HG02970 (cell line): ENCODE measurements around the gene KAT6B.

Source experiments
- ATAC-seq: cut with Tn5 transposase; IDR thresholded peaks from one replicate; pipeline ENCODE4 v1.9.1; 2021; ENCODE audit warnings: mild to moderate bottlenecking, moderate library complexity, moderate number of reproducible peaks; ENCODE audit not compliant: unreplicated experiment, low FRiP score

The KAT6B gene

DNA sequence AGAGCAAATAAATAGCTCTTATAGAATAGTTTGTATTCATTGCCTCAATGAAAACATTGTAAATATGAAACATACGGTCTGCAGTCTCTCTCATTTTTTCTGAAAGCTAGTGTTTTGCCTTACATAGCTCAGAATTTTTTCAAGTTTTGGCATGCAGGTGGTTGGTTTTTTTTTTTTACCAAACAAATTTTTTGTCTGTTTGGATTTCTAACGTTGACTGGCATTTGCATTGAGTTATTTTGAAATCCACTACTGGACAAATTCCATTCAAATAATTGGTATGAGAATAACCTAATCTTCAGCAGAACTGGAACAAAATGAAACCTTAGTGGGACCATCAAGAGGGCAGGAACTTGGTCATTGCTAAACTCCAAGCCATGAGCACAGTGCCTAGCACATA, 177.5 kb downstream of the KAT6B start:
- no peak for ATAC-seq

DNA sequence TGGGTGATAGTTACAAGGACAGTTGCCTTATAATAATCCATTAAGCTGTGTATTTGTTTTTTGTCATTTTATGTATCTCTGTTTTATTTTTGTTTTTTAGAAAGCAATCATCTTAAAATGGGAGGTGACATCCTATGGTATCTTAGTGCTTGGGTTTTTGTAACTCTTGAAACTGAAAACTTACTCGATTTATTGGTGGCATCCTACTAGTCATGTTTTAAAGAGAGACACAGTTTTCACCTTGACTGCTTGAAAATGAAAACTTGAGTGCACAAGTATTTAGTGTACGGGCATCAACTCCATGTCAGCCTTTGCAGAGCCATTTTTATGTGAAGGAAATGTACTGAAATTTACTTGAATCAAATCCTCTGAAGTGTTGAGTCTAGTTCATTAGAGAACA, 181.2 kb downstream of the KAT6B start:
- ATAC-seq, result no peak

DNA sequence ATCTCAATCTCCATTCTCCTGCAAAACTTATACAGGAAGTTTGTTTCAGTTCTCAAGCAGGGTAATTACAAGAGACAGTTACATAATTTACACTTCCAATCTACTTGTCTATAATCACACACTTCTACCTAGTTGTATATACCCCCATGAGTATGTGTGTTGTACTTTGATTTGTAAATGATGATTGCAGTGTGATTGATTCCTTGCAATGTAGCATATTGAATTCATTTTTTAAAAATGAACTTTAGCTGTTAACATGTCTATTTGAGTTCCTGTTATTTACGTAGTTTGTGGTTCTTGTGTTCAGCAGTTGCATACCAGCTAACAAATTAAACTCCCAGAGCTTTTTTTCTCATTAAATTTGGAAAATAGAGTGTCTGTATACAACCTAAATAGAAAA, 182.6 kb downstream of the KAT6B start:
- ATAC-seq, result no peak

DNA sequence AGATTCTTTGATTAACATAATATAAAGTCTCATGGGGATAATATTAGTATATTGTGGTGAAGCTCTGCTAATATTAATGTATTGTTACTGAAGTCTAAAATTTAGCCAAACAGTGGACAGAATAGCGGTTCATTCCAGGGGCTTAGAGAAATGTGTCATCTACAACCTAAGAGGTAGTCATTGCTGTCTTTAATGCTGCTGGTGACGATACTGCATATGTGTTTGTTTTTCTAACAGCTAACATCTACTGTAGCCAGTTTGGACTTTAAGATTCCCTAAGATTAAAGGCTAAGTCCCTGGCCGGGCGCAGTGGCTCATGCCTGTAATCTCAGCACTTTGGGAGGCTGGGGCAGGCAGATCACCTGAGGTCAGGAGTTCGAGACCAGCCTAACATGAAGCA, 183.0 kb downstream of the KAT6B start:
- no peak for ATAC-seq

DNA sequence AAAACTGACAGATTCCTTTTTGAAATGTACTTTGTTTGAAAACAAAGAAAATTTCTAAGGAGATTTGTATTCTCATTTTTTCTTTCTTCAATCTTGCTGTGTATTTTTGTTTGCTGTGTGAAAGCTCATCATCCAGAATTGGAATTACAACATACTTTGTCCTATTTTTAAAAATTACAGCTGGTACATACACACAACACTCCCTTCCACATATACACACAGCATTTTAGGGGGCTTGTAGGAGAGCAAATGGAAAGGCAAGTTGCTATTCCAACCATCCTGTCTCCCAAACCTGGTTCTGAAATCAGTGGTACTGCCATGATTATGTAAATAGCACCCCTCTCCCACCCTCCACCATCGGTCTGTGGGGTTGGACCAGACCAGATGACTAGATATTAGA, 184.0 kb downstream of the KAT6B start:
- no peak for ATAC-seq

DNA sequence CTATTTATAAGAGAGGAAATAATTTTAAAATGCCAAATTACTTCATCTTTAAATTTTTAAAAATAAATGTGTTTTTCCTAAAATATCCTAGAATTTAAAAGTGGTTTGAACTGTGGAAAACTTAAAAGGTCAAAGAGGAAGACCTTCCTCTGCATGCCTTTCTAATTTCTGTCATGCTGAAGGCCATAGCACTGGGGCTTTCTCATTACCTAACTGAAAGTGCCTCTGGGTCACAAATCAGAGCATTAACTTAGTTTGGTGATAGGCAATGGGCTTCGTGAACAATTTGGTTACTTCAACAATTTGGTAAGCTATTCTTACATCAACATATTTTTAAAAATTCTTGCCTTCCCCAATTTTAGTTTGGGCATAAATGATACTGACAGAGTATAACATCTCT, 184.8 kb downstream of the KAT6B start:
- ATAC-seq, result no peak

DNA sequence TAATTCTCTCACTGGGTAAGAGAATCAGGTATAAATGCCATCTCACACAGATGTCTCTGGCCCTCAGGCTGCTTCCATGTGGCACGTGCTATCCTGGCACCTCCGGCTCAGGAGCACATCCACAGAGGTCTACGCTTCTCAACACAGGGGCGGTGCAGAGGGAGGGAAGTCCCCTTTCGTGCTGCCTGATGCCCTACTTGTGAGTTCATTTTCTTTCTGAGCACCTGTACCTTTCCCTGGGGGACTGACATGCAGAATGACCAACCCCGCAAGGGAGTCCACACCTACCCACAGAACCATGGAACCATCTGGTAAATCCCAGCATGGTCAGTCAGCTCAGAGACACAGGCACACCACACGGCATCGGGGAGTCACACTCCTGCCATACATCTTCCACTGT, 186.1 kb downstream of the KAT6B start:
- ATAC-seq, result no peak

DNA sequence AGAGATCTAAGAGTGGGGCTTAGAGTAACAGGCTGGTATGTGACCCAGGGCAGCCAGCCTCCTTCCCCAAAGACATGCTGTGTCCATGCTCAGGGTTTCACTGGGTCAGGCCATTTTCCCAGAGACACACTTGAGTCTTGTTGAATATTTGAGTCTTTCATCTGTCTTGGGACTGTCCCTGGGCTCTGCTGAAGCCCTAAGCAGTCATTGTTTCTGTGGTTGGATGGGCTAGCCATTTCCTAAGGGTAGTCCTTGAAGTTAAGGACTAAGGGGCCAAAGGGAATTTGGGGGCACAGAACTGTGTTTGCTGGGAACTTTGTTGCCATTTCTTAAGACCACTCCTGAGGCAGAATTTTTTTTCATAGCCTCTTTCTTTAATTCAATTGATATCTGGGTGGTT, 186.6 kb downstream of the KAT6B start:
- no peak for ATAC-seq

DNA sequence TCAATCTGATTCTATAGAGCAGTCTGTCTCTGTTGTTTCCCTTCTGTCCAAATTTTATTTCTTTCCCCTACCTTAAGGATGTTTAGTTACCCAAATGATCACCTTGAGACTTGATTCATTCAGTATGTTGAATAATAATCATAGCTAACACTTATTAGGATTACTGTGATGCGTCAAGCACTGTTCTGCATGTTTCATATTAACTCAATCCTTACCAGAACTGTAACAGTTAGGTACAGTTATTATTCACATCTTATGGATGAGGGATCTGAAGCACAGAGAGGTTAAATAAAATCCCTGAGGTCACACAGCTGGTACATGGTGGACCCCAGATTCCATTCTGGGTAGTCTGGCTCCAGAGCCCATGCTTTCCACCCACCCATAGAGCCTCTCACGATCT, 187.1 kb downstream of the KAT6B start:
- ATAC-seq, result no peak

DNA sequence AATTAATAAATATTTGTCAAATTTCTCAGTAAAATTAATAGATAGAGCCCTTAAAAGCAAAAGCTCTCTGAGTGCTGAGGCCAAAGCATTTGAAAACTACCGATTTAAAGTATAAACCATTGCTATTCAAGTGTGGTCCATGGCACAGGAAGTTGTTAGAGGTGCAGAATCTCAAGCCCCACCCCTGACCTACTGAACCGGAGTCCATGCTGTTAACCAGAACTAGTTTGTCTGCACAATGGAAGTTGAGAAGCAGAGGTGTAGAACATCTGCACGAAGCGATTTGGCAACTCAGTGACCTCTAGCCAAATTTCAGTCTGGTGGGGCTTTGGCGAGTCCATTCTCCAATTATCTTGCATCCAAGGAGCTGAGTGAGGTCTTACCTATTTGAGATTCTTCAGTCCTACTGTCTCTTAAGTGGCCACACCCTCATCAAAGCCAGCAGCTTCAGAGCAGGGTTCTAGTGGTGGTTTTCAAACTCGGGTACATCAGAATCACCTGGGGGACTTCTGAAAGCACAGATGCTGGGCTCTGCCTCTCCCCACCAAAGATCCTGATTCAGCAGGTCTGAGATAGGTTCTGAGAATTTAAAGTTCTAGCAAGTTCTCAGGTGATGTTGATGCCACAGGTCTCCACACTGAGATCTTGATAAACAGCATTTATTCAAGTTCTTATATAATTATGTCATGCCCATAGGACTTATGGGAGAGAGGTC, 188.3 kb downstream of the KAT6B start:
- ATAC-seq, result no peak

DNA sequence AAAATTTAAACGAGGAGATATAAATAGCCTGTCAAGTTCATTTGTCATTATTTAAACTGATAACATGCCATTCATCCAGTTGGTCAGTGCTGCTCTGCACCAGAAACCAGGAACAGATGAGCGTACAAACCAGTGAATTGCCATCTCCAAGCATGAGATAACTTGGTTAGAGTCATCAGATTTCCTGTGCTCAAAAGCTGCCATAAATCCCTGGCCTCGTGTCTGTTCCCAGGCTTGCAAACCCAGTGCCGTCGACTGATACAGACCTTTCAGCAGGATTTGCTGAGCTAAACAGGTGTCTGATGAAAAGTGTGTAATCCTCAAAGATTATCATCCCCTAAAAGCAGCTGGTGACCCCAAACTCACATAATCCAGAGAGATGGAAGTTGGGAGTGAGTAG, 189.0 kb downstream of the KAT6B start:
- no peak for ATAC-seq

DNA sequence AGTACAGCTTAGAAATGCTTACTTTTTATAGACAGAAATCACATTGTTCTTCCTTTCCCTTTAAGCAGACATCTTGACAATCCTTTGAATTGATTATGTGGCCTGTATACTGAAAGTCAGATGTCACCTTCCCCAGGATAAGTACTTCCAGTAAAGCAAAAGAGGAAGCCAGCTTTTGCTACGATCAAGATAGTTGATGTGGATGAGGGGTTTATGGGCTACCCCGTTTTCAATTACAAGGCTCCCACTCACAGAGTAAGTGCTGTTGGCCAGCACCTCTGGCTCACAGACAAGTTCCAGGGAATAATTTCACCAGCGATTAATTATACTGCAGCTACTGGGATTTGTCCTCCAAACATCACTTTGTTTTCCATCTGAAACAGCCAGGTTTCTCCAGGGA, 189.9 kb downstream of the KAT6B start:
- no peak for ATAC-seq

DNA sequence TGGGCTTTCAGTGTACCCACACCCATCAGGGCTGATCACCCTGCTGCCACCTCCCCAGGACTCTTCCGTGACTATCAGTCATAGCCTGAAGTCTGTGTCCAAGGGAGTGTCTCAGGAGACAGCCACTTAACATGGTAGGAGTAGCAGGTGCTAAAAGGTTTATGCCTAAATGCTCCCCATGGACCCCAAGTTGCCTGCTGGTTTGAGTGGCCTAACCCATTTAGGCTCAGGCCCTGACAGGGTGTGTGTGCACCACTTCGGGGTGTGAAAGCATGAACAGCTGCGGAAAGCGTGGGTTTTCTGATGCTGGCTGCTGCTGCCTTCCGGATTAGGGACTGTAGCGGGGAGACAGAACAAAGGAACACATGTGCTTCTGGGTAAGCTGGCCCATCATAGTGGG, 191.9 kb downstream of the KAT6B start:
- no peak for ATAC-seq

DNA sequence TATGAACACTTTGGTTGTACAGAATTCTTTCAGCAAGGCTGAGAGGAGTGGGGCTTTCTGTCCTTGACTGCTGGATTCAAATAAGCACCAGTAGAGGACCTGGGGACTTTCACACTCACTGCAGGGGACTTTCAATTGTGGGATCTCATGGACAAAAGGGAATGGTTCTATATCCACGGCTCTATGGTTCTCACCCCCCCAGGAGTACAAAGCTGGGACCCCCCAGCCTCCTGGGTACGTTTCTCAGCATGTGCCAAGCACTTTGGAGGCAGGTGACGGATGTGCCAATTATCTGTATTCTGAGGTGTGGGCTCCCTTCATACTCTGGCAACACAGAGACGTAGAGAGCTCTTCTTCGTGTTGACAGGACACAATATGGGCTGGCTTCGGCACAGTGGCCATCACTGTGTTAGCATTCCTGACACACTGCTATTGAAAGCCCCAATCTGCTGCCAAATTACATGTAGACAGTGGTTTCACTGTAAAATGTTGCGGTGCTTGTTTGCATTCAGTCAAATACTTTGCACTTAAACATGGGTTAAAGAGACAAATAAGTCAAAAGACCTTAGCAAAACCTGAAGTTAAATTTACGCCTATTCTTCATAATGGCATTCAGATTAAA, 192.4 kb downstream of the KAT6B start:
- no peak for ATAC-seq

DNA sequence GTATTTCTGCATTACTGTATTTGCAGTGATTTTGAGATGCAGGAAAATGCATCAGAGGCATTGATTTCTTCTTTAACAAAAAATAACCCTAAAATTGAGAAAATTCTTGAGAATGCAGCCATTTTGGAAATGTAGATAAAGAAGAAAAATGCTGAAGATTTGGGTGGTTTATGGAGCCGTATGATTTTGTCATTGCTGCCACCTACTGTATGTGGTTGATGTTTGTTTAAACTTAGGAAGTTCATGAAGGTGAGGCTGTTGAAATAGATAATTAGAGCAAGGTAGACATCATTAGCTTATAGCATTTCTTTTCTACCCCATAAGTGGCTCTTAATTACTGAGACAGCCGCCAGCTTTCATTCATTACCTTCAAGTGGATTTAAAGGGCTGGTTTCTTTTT, 193.0 kb downstream of the KAT6B start:
- no peak for ATAC-seq

DNA sequence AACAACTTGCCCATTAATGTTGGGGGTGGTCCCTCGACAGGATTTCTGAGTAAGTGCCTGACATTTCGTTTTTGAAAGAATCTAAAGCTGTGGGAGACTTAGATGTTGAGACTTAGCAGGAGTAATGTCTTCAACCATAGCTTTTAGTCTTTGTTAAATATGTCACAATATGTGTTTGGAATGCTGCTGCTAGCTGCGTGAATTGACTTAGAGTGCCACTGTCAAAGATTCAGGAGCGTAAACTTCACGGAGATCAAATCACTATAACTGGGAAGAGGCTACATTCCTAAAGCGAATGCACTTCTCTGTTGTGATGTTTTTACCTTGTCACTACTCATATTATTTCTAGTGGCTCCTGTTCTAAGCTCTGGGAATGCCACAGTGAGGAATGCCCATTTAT, 193.8 kb downstream of the KAT6B start:
- no peak for ATAC-seq

DNA sequence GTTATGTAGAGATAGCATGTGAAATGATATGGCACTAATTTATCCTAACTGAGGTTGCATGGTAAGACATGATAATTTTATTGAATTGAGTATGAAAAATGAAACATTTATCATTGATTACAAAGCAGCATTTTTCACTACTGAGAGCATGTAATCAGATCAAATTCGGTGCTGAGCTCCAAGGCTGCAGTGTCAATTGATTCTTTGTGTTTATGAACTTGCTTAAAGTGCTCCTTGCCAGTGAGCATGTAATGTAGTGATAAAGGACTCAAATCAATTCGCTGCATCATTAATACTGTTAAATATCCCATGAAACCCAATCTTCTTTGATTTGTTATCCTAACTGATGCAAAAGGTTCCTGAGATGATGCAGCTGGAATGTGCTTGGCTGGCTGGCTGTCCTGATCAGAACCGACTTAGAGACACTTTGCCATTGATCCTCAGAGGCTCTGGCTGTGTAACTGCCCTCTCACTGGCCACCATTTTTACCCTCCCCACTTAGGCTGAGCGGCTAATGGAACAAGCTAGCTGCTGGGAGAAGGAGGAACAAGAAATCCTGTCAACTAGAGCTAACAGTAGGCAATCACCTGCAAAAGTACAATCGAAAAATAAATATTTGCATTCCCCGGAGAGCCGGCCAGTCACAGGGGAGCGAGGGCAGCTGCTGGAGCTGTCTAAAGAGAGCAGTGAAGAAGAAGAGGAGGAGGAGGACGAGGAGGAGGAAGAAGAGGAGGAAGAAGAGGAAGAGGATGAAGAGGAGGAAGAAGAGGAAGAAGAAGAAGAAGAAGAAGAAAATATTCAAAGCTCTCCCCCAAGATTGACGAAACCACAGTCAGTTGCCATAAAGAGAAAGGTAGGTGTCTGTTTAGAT, 195.2 kb downstream of the KAT6B start:
- ATAC-seq, result no peak

DNA sequence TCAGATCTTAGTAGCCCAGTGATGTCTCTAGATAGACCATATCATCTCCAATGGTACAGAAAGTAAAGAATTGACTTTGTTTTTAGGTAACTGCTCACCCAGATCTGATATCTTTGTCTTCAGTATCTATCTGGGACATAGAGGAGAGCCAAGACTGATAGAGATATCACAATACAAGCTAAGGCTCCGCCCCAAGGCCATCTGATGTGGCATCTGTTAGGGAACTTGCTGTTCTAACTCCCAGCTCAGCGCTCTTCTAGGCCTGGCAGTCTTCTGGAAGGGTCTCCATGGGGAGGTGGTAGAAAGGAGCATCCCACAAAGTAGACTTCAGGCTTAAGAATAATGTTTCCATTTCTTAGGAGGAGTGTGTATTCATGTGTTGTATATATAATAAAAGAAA, 196.7 kb downstream of the KAT6B start:
- ATAC-seq, result no peak

DNA sequence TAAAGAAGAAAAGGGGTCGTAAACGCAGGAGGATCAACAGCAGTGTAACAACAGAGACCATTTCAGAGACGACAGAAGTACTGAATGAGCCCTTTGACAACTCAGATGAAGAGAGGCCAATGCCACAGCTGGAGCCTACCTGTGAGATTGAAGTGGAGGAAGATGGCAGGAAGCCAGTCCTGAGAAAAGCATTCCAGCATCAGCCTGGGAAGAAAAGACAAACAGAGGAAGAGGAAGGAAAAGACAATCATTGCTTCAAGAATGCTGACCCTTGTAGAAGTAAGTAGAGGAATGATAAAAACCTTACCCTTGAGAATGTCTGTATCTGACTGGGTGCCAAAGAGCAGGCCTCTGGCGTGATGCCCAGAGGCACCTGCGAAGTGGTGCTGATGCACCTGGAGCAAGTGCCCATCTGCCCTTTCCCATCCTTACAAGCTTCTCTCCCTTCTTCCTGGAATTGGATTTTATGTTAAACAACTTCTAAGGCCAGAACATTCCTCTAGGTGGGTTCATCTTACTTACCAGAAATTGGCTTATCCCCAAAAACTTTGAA, 198.6 kb downstream of the KAT6B start:
- ATAC-seq, result no peak

DNA sequence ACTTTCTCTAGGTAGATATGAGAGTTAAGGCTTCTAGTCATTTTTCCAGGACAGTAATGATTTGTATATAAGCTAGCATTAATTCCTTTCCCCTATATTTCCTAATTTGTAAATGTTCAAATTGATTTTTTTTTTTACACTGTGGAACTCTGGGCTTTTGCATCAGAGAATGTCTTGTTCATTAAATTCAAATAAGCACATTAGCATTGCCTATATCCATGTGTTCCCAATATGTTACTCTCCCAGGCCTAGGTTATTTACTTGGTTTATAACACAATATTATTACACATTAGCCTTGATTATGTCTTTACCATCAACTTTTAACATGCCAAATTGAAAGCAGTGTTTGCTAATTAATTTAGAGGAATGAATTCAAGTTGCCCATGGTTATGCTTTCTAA, 201.6 kb downstream of the KAT6B start:
- ATAC-seq, result no peak

DNA sequence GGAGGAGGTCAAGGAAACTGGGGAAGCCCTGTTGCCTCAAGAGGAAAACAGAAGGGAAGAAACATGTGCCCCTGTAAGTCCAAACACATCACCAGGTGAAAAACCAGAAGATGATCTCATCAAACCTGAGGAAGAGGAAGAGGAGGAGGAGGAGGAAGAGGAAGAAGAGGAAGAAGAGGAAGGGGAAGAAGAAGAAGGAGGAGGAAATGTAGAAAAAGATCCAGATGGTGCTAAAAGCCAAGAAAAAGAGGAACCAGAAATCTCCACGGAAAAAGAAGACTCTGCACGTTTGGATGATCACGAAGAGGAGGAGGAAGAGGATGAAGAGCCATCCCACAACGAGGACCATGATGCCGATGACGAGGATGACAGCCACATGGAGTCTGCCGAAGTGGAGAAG, 202.3 kb downstream of the KAT6B start:
- no peak for ATAC-seq
